Measurements from ENCODE around the gene BRD7.

BRD7 gene

DNA sequence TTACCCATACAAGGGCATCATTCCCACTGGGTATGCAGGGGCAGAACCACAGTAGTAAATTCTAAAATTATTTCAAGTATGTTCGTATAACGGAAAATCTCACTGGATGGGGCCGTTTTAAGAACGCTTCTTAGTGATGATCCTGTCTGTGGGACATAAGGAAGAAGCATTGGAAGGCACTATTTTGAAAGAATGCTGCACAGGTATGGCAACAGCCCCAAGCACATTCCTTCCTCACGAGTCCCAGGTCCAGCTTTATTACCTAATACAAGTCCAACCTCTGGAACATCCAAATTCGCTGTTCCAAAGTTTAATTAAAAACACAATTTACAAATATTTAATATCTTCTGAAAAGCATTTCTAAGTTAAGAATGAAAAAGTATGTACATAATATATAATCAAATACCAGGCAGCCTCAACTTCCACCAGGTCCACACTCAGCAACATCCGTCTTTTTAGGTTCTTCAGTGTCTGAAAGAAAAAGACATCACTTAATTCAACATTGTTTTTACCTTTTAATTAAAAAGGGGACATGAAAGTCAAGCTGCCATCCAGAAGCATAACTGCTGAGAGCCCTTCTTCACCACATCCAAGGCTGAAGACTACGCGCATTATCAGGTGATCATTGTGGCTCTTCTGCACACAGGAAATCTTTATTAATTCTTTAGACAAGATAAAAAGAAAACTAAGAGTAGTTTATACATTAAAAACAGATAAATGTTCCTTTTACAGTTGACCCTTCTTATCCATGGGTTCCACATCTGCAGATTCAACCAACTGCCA is 49.8 kb downstream of the BRD7 start:
- no peak for DNase-seq (ENCODE audit: extremely low read depth, low read depth)
- TF ChIP-seq, protein P1, sequence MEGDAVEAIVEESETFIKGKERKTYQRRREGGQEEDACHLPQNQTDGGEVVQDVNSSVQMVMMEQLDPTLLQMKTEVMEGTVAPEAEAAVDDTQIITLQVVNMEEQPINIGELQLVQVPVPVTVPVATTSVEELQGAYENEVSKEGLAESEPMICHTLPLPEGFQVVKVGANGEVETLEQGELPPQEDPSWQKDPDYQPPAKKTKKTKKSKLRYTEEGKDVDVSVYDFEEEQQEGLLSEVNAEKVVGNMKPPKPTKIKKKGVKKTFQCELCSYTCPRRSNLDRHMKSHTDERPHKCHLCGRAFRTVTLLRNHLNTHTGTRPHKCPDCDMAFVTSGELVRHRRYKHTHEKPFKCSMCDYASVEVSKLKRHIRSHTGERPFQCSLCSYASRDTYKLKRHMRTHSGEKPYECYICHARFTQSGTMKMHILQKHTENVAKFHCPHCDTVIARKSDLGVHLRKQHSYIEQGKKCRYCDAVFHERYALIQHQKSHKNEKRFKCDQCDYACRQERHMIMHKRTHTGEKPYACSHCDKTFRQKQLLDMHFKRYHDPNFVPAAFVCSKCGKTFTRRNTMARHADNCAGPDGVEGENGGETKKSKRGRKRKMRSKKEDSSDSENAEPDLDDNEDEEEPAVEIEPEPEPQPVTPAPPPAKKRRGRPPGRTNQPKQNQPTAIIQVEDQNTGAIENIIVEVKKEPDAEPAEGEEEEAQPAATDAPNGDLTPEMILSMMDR (IDR thresholded peaks at IDR 0.05; ENCODE audit: low read depth, low read length) = no peak

DNA sequence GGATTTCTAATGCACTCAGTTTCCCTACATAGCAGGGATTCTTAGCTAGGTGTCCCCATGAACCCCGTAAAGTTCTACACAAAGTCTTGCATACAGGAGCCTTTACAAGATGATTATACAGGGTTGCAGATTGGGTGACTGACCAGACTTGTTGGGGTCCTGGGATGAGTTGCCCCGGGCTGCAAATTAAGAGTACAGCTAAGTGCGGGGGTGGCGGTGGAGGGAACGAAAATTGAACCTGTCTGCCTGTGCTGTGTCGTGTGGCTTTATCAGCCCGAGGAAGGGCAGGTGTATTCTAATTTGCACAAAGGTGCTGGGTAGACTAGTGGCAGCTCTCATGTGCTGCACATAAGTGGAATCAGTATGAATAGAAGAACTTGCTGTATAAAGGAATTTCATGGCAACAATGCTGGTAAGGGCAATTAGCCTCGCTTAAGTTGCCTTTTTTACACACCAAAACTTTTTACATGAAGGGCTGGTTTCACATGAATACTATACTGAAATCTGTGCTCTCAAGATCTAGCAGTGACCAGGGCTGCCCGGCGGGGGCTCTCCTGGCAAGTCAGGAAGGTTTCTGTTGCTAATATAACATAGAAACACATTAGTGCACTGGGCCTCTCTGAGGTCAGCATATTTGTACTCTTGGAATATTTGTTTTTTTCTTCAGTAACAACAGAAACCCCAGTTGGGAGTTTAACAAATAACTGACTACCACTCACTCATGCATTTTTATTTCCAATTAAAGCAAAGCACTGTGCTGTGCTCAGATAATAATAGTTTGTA is 51.7 kb downstream of the BRD7 start:
- TF ChIP-seq, protein P1 (IDR thresholded peaks at IDR 0.05; ENCODE audit: low read depth, low read length) = no peak
- DNase-seq (ENCODE audit: extremely low read depth, low read depth) = no peak

DNA sequence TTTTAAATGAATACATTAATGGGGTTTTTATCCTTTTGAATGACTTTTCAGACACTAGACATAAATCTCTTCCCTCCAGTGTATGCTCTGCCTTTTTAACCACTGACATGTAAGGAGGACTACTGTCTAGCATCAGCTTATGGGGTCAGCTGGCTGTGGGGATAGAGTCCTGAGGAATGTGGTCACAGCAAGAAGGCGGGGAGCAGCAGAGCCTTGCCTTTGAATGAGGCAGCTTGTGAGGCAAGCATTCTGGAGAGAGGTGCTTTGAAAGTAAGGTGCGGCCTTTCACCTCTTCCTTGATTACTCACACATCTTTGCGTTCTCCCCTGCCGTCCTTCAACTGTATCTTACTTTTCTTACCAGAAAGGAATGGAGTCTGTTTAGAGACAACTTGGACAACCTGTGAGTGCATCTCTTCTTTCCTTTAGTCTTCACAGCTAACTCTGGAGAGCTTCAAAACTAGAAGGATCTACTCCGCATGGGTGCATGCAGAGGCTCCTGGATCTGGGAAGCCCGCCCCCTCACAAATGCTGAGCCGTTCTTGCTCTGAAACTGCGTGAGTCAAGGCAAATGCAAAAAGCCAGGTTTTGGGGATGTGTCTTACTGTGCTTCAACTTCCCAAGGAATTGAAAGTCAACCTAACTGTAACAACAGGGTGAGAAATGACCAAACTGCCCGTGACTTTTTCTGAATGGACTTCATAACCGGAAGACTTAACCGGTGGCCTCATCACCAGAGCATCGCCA is 52.5 kb downstream of the BRD7 start:
- no peak for DNase-seq (ENCODE audit: extremely low read depth, low read depth)
- TF ChIP-seq, protein P1 (IDR thresholded peaks at IDR 0.05; ENCODE audit: low read depth, low read length) = no peak

DNA sequence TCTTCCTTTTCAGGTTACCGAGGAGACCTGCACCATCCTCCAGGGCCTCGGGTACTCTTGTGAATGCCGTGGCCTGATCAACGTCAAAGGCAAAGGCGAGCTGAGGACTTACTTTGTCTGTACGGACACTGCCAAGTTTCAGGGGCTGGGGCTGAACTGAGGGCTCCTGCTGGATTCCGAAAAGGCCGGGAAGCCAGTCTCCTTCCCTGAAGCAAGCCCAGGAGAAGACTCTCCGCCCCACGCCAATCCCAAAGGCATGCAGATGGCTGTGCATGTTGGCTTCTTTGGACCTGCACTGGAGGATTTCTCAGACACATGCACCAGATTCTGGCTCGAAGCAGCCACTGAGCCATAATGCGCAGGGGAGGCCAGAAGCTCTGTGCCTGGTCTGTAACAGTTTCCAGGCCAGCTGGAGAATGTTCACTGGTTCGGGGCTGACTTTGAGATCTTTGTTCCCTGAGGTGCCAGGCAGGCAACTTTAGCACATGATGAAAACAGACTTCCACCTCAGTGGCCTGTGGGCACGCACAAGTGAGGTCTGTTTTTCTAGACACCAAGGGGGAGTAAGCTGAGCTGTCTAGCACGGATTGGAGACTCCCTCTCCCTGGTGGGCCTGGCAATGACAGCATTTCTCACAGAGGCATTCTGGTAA is 53.3 kb downstream of the BRD7 start:
- TF ChIP-seq, protein P1 (IDR thresholded peaks at IDR 0.05; ENCODE audit: low read depth, low read length) = no peak

DNA sequence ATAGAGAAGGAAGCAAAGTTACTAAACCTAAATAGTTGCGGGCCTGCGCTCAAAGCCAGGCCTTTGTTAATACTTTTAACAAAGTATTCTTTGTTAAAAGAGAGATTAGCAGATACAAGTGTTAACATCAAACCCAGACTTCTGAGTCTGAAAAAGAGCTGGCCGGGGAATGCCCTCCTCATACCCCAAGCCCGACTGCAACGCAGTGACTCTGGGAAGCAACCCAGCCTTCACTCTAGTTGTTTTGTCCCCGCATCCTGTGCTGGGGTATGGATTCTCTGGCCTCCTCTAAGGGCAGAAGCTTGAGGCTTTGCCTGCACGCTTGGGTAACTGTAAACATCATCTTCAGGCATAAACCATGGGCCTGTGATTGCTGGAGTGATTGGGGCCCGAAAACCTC is 54.1 kb downstream of the BRD7 start:
- TF ChIP-seq, protein P1 (IDR thresholded peaks at IDR 0.05; ENCODE audit: low read depth, low read length) = no peak
- no peak for DNase-seq (ENCODE audit: extremely low read depth, low read depth)

More for the DNA sequence above, 53.3 kb downstream of the BRD7 start:
- DNase-seq (ENCODE audit: extremely low read depth, low read depth) = no peak

DNA sequence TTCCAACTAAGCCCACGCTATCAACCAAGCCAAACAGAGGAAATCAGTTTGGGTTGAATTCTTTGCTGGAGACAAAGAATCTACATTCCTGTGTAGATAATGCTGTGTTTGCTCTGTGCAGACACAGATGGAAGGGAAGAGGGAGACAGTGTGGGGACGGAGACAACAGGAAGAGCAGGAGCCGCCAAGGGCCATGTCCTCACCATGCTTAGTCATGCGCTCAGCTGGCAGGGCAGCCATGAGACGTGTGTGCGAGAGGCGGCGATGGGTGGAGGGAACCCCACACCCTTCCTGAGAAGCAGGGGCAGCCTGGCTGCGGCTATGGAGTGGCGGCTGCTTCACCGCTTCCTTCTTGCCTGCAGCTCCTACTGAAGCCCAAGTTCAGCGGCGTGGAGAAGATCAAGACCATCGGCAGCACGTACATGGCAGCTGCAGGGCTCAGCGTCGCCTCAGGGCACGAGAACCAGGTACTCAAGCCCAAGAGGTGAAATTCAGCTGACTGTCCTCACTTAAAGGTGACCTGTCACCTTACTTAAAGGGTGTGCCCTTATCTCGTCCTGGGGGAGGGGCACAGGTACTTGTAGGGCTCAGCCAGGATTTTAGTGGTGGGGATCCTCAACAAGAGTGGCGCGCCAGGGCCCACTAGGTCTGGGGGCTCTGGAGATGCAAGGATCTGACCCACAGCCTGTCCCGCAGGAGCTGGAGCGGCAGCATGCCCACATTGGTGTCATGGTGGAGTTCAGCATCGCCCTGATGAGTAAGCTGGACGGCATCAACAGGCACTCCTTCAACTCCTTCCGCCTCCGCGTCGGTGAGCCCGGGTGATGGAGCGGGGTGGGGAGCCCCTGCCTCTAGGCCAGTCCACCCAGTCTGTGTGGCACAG is 55.0 kb downstream of the BRD7 start:
- no peak for DNase-seq (ENCODE audit: extremely low read depth, low read depth)
- TF ChIP-seq, protein P1 (IDR thresholded peaks at IDR 0.05; ENCODE audit: low read depth, low read length) = no peak
